Upper lobe of left lung (tissue), 4 donors: ENCODE results near the gene IL1RL2.

Experiments used
- CTCF ChIP-seq, 6 experiments: fragments of 450-650 bp in 4 of 6; fragments of 200-600 bp in 2 of 6; sonication (generic) in 2 of 6; IDR thresholded peaks; one replicate each; pipeline ENCODE4 v1.5.1; 2016 to 2019; ENCODE audit warnings: antibody characterized with exemption in 6 of 6
- POLR2A ChIP-seq, 4 donors: fragments of 450-650 bp; IDR thresholded peaks; one replicate each; pipeline ENCODE4 v1.5.1; 2016 to 2017; ENCODE audit warnings: antibody characterized with exemption in 4 of 4, mild to moderate bottlenecking in 2 of 4

- no peak for TF ChIP-seq CTCF (IDR thresholded peaks at IDR 0.05)
- no peak for TF ChIP-seq POLR2A (IDR thresholded peaks at IDR 0.05)
Observed at GRCh38 chr2:102139851-102140250, 47.0 kb upstream of the IL1RL2 start.
